Measurements from ENCODE around the gene ASB7.

Gene ASB7

GRCh38 chr15:100598655-100599054, 3.7 kb upstream of the ASB7 start:
- DNase-seq = no peak

- no peak for DNase-seq
These were observed 1.2 kb upstream of the ASB7 start for GRCh38 chr15:100601163-100601562.

- DNase-seq = no peak
These were observed 749 bp upstream of the ASB7 start for GRCh38 chr15:100601617-100602063.

- no peak for DNase-seq
These were observed 519 bp downstream of the ASB7 start for GRCh38 chr15:100602823-100603393.

- no peak for DNase-seq
These were observed 10.2 kb downstream of the ASB7 start for GRCh38 chr15:100612539-100612938.

GRCh38 chr15:100613208-100613607, 10.8 kb downstream of the ASB7 start:
- no peak for DNase-seq

GRCh38 chr15:100614336-100614735, 11.9 kb downstream of the ASB7 start:
- no peak for DNase-seq

GRCh38 chr15:100614918-100615317, 12.5 kb downstream of the ASB7 start:
- DNase-seq = no peak

GRCh38 chr15:100615801-100616200, 13.4 kb downstream of the ASB7 start:
- DNase-seq = no peak

- DNase-seq = no peak
These were observed 14.3 kb downstream of the ASB7 start for GRCh38 chr15:100616700-100617099.

- no peak for DNase-seq
These were observed 20.9 kb downstream of the ASB7 start for GRCh38 chr15:100623301-100623700.

- DNase-seq = peak; percentile 23
These were observed 25.5 kb downstream of the ASB7 start for GRCh38 chr15:100627789-100628395.

- no peak for DNase-seq
These were observed 26.4 kb downstream of the ASB7 start for GRCh38 chr15:100628746-100629145.

- no peak for DNase-seq
These were observed 29.4 kb downstream of the ASB7 start for GRCh38 chr15:100631831-100632230.

- no peak for DNase-seq
These were observed 31.3 kb downstream of the ASB7 start for GRCh38 chr15:100633763-100634075.

GRCh38 chr15:100635406-100636071, 33.1 kb downstream of the ASB7 start:
- no peak for DNase-seq

GRCh38 chr15:100638177-100638730, 35.9 kb downstream of the ASB7 start:
- no peak for DNase-seq

GRCh38 chr15:100642213-100642949, 40.0 kb downstream of the ASB7 start:
- no peak for DNase-seq

GRCh38 chr15:100642950-100643338, 40.6 kb downstream of the ASB7 start:
- DNase-seq = no peak

GRCh38 chr15:100645671-100646070, 43.3 kb downstream of the ASB7 start:
- no peak for DNase-seq

- no peak for DNase-seq
These were observed 46.6 kb downstream of the ASB7 start for GRCh38 chr15:100648951-100649350.

GRCh38 chr15:100650685-100651084, 48.3 kb downstream of the ASB7 start:
- no peak for DNase-seq

- DNase-seq = no peak
These were observed 48.9 kb downstream of the ASB7 start for GRCh38 chr15:100651253-100651652.

GRCh38 chr15:100652116-100652515, 49.7 kb downstream of the ASB7 start:
- no peak for DNase-seq

Data from NCI-H187 treated with DMSO at 0.1 percent for 48 hours (cell line).